IPS DF 4.7 (cell line): ENCODE results near the gene NVL.
"Not testable (repeated sequence)": the region's sequence is repeated elsewhere in the genome, so short reads cannot be mapped to it uniquely, and the experiment has no call there.

Experiments
- DNase-seq: peaks from one replicate; pipeline ENCODE4 v3.0.0-alpha.2; 2013; ENCODE audit warnings: low spot score; ENCODE audit errors: extremely low read depth

Gene NVL

DNA sequence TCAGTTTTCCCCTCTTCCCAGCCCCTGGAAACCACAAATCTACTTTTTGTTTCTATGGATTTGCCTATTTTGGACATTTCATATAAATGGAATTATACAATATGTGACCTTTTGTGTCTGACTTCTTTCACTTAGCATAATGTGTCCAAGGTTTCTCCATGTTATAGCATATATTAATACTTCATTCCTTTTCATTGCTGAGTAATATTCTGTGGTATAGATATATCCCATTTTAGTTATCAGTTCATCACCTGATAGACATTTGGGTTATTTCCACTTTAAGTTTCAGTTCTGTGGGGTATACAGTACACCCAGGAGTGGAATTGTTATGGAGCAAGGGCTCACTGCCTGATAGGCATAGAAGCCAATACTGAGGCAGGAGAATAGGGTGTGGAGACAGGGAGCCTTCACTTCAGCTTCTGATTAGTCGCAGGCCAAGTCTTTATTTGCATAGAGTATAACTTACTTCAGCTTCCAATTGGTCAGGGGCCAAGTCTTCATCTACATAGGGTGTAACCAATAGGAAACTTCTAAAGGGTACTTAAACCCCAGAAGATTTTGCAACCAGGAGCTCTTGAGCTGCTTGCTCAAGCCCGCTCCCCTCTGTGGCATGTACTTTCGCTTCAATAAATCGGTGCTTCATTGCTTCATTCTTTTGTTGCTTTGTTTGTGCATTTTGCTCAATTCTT lies 8.3 kb upstream of the NVL start:
- DNase-seq, result no peak

- no peak for DNase-seq
Measured at GRCh38 chr1:224333939-224334786, 4.2 kb upstream of the NVL start.

DNA sequence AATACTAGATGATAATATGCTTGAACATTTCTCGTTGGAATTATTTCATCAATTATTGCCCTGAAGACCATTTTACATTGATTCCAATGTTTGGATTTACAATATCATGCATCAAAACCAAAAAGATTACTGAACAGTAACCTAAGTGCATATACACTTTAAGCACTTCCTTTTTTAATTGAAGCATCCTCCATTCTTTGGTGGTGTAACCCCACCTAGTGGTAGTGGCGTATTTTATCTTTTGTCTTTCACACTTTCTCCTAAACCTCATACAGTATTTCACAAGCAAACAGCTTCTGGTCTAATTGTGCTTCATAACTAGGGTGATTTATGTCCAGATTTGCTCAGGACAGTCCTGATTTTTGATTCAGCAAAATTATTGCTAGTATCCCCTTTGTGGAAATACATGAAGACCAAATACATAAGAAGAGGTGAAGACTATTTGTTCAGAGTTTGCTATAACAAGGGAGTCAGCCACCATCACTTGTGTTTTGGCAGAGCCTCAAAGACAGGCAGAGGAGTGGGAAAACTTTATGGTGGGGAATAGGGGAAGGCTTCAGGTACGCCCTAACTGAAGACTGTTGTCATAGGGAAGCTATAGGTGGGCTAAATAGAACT lies 3.4 kb upstream of the NVL start:
- no peak for DNase-seq

GRCh38 chr1:224331824-224332223 lies 1.9 kb upstream of the NVL start:
- DNase-seq, result no peak

GRCh38 chr1:224331326-224331725 lies 1.4 kb upstream of the NVL start:
- no peak for DNase-seq

GRCh38 chr1:224329484-224329841 lies 509 bp downstream of the NVL start:
- no peak for DNase-seq

DNA sequence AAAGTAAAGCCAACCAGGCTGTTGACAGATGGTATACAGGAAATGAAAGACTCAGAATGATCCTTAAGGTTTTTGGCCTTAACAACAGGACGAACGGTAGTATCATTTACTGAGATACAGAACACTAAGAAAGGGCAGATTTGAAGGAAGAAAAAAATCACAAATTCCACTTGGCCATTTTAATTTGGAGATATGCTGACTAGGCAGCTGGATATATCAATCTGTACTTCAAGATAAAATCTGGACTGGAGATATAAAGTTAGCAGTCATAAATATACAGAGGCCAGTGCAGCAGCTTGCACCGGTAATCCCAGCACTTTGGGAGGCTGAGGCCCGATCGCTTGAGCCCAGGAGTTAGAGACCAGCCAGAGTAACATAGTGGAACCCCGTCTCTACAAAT lies 1.3 kb downstream of the NVL start:
- no peak for DNase-seq

- no peak for DNase-seq
Measured at GRCh38 chr1:224325959-224326358, 4.0 kb downstream of the NVL start.

DNA sequence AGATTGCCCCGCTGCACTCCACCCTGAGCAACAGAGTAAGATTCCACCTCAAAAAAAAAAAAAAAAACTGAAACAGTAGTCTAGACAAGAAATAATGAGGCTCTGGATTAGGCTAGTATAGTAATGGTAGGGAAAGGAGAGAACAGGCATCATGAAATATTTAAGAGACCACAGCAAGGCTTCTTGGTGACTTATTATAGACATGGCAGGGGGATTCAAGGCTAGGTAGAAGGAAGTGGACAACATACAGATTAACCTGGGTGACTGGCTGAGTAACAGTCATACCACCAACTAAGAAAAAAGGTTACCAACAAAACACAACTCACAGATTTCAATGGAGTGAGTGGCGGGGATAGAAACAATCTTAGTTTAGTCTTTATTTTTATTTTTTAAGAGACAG lies 8.3 kb downstream of the NVL start:
- no peak for DNase-seq

DNA sequence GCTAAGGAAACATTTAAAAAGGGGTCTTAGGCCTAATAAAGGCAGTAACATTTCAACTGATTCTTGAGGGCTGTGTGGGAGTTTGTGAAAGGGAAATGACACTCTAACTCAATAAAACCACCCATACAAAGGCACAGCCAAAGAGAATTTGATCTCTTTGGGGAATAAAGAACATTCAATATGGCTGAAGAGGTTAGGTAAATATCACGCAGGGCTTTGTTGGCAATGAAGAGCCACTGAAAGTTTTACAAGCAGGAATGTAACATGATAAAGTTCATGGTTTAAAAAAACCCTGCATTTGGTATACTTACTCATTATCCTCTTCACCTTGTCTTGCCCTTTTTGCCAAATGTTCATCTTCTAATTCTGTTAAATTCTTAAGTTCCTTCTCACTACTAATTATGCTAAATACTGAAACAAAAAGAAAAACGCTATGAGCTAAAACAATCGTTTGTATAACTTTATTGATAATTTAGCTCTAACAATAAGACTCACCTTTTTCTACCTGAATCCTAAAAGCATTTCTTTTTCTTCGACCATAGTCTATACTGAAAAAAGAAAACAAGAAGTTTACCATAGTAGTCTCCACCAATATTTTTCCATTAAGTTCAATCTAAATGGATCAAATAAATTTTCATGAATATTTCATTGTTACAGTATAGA lies 12.5 kb downstream of the NVL start:
- no peak for DNase-seq

- no peak for DNase-seq
Measured at GRCh38 chr1:224312025-224312424, 17.9 kb downstream of the NVL start.

DNA sequence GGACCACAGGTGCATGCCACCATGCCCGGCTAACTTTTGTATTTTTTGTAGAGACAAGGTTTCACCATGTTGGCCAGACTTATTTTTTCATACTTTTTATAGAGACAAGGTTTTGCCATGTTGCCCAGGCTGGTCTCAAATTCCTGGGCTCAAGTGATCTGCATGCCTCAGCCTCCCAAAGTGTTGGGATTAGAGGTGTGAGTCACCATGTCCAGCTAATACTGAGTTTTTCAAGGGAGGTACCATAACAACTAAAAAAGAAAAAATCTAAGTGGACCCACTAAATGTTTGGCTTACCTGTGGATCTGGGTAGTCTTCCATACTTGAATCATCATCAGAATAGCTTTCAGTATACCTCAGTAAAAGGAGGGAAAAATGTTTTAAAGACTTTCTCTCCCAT lies 18.5 kb downstream of the NVL start:
- DNase-seq, result not testable (repeated sequence)

DNA sequence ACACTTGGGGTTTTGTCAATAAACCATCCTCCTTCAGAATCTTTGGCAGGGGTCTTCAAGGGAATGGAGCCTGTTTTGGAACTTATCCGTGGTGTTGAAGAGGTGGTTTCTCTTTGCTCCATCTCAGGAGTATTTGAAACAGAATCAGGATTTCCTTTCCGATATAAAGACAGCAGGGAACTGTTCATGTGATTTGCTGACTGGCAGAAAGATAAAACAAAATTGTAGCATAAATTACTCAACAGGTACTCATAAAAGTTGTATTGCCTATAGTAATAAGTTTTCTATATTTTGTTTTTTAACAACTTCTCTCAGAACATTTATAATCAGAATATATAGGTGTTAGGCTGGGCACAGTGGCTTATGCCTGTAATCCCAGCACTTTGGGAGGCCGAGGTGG lies 21.9 kb downstream of the NVL start:
- DNase-seq, result no peak

DNA sequence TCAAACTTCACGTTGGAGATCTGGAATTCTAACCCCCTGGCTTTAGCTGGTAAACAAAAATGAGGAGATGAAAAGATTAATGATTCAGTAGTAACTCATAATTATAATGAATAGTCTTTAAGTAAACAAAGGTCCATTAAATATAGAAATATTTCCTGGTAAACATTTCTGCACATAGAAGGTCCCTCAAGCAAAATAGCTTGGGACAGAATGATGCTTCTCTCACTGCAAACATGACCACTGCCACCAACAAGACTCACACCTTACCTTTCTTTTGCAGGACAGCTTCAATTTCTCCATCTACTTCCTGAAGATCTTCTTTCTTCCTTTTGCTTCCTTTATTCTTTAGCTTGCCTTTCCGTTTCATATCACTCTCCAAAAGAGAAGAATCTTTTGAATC lies 25.2 kb downstream of the NVL start:
- DNase-seq, result no peak

DNA sequence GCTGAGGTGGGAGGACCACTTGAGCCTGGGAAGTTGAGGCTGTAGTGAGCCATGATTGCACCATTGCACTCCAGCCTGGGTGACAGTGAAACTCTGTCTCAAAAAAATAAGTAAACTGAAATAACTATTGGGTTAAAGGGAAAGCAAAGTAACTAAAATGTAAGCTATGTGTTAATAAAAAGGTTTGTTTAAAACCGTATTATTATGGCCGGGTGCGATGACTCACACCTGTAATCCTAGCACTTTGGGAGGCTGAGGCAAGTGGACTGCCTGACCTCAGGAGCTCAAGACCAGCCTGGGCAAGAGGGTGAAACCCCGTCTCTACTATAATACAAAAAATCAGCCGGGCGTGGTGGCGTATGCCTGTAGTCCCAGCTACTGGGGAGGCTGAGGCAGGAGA lies 27.0 kb downstream of the NVL start:
- no peak for DNase-seq

DNA sequence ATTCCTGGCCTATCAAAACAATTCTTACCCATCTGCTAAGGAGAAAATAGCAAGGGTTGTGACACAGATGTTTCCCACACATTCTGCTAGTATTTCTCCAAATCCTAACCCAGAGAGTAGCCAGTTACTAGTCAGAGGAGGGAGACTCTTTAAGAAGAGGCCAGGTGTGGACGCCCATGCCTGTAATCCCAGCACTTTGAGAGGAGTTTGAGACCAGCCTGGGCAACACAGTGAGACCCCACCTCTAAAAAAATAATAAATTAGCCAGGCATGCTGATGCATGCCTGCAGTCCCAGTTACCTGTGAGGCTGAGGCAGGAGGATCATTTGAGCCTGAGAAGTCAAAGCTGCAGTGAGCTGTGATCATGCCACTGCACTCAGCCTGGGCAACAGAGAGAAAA lies 28.6 kb downstream of the NVL start:
- DNase-seq, result no peak

- no peak for DNase-seq
Measured at GRCh38 chr1:224300346-224300745, 29.6 kb downstream of the NVL start.

- no peak for DNase-seq
Measured at GRCh38 chr1:224298346-224299330, 31.3 kb downstream of the NVL start.

DNA sequence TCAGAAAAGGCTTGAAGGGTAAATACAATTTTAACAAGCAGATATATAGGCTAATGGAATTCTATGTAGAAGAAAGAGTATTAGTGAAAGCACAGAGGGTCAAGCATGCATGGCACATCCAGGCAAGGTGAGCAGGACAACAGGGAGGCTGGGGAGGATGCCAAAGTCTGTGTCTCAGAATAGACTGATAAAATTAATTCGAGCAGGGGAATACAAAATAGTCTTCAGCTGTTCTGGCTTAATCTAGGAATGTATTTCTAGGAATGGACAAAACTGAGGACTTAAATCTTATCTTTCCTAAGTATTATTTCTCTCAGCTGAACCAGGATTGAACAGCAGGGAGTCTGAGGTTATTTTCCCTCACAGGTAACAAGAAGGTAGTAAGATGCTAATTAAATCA lies 35.2 kb downstream of the NVL start:
- DNase-seq, result no peak

DNA sequence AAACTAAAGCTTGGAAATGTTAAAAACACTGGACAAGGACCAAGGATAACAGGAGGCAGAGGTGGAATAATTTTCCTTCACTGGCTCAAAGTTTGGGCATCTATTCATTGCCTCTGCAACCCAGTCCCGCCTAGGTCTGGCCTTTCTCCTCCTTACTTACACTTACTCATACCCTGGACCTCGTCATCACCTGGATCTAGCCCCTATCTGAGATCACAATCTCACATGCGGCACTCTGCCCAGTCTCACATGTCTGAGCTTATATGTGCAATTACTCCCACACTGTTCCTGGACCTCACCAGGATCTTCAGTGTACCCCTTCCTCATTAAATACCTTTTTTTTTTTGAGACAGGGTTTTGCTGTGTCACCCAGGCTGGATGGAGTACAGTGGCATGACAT lies 37.6 kb downstream of the NVL start:
- no peak for DNase-seq

DNA sequence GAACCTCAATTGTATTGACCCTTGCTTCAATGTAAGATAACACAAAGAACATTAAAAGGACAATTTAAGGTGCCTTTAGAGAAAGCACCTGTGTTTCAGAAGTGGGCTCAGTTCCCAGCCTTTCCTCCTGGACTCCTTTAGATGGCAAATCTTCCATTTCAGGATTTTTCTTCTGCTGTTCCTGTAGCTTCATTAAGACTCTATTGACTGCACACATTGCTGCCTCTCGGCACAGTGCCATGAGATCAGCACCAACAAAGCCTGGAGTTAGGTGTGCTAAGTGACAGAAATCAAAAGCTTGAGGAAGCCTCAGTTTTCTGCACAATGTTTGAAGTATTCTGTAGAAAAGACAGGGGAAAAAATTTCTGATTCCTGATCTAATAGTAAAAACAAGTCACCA lies 40.6 kb downstream of the NVL start:
- no peak for DNase-seq
